K562 (cell line): ENCODE data around the gene IL17RB. TPM values are rescaled to one million over a fixed set of nuclear protein-coding genes. Genes with fewer than 3 reads are reported as not detected.

Source experiments
- ATAC-seq: fragments of 200-7000 bp; cut with Tn5 transposase; 3 replicates; pipeline ENCODE4 v1.9.1; 2020; ENCODE audit warnings: moderate library complexity
- BruUV-seq: library from RNA; stranded (reverse); fragments of 400-500 nt; replicated peaks from 2 replicates; lab custom pipeline; 2021; lab: Mats Ljungman, UMichigan
- CTCF ChIA-PET: fragments of 300-600 bp; formaldehyde crosslinking; extraction: SDS; loops from one replicate; lab custom pipeline; 2021; ENCODE audit warnings: low intra/inter-chr PET ratio; lab: Yijun Ruan, JAX
- POLR2A ChIA-PET: fragments of 300-600, 350-650 bp; sonication (Branson Sonifier 250); formaldehyde crosslinking; extraction: SDS; loops from one replicate; lab custom pipeline; 2021; ENCODE audit warnings: antibody characterized with exemption, inconsistent platforms; lab: Yijun Ruan, JAX
- DNase-seq, 4 experiments: peaks; one replicate each; pipeline versions ENCODE4 v3.0.0 to v3.0.0-alpha.2; 2011 to 2018; ENCODE audit warnings: low spot score in 3 of 4, mixed read lengths in 3 of 4; ENCODE audit errors: extremely low read depth in 1 of 4
- FAIRE-seq: peaks from 2 replicates; lab custom pipeline; 2011; peaks lifted over from hg19 to GRCh38; lab: Jason Lieb, UNC
- H2AFZ ChIP-seq: 2 replicates; pipeline ENCODE4 v1.6.0; 2011; ENCODE audit warnings: low read depth, low read length, control low read depth, inconsistent platforms
- H3K27ac ChIP-seq: fragments of 200-600 bp; 3 replicates; pipeline ENCODE4 v1.8.0; 2011; ENCODE audit warnings: low read depth, mild to moderate bottlenecking, control low read depth, inconsistent platforms, low read length, moderate library complexity, mixed read lengths; ENCODE audit errors: extremely low read depth
- H3K27me3 ChIP-seq, 2 experiments: fragments of 300-600 bp in 1 of 2; 2 replicates in 1 of 2; 3 replicates in 1 of 2; pipeline versions ENCODE4 v1.6.0 to v1.8.0; 2011; ENCODE audit warnings: inconsistent platforms in 2 of 2, low read length in 2 of 2, mild to moderate bottlenecking in 1 of 2, mixed read lengths in 1 of 2, moderate library complexity in 1 of 2; ENCODE audit not compliant: control insufficient read depth in 2 of 2, insufficient read depth in 2 of 2
- H3K36me3 ChIP-seq: fragments of 300-600 bp; 3 replicates; pipeline ENCODE4 v1.8.0; 2011; ENCODE audit warnings: mild to moderate bottlenecking, low read length, inconsistent platforms; ENCODE audit not compliant: control insufficient read depth, insufficient read depth
- H3K4me1 ChIP-seq, 2 experiments: fragments of 200-600 bp in 1 of 2; replicated peaks in 1 of 2; 2 replicates in 1 of 2; 3 replicates in 1 of 2; pipeline versions ENCODE4 v1.5.1 to v1.8.0; 2011; ENCODE audit warnings: inconsistent platforms in 2 of 2, low read length in 2 of 2, mild to moderate bottlenecking in 1 of 2, mixed read lengths in 1 of 2, moderate library complexity in 1 of 2; ENCODE audit not compliant: control insufficient read depth in 2 of 2, insufficient read depth in 2 of 2
- H3K4me2 ChIP-seq: 2 replicates; pipeline ENCODE4 v1.6.1; 2011; ENCODE audit warnings: low read length, control low read depth, inconsistent platforms, mixed read lengths; ENCODE audit not compliant: insufficient read depth
- H3K4me3 ChIP-seq: fragments of 200-600 bp; sonication (generic), shearing (Covaris generic); 2 replicates; pipeline ENCODE4 v1.5.1; 2016; ENCODE audit warnings: control low read depth, inconsistent platforms
- H3K79me2 ChIP-seq: fragments of 200-600 bp; 3 replicates; pipeline ENCODE4 v1.8.0; 2011; ENCODE audit warnings: low read length, inconsistent platforms; ENCODE audit not compliant: control insufficient read depth, insufficient read depth
- H3K9ac ChIP-seq, 2 experiments: 2 replicates each; pipeline versions ENCODE4 v1.6.0 to v1.6.1; 2011; ENCODE audit warnings: low read depth in 2 of 2, low read length in 2 of 2, control low read depth in 1 of 2, inconsistent platforms in 1 of 2, mild to moderate bottlenecking in 1 of 2, mixed read lengths in 1 of 2; ENCODE audit not compliant: insufficient read depth in 1 of 2
- H3K9me1 ChIP-seq: one replicate; pipeline ENCODE4 v1.6.0; 2011; ENCODE audit warnings: inconsistent platforms, mild to moderate bottlenecking, low read length, moderate library complexity; ENCODE audit not compliant: control insufficient read depth, insufficient read depth
- H3K9me3 ChIP-seq: replicated peaks from 2 replicates; pipeline ENCODE4 v1.5.1; 2011; ENCODE audit warnings: low read depth, low read length, inconsistent platforms; ENCODE audit not compliant: control insufficient read depth, insufficient read depth
- H4K20me1 ChIP-seq: replicated peaks from 2 replicates; pipeline ENCODE4 v1.6.1; 2011; ENCODE audit warnings: low read length, inconsistent platforms, mixed read lengths; ENCODE audit not compliant: control insufficient read depth, insufficient read depth
- FOXK2 ChIP-seq, 2 experiments: fragments of 450-650 bp; IDR thresholded peaks in 1 of 2; conservative IDR thresholded peaks in 1 of 2; 2 replicates each; pipeline ENCODE4 v1.6.1; 2016; ENCODE audit warnings: low read depth in 2 of 2, mild to moderate bottlenecking in 1 of 2
- GABPA ChIP-seq: fragments of 200-800 bp; sonication (Bioruptor generic); conservative IDR thresholded peaks from 2 replicates; pipeline ENCODE4 v1.6.1; 2016; ENCODE audit warnings: low read depth, missing genetic modification characterization, missing compliant biosample characterization
- MED1 ChIP-seq: sonication (generic); formaldehyde crosslinking; IDR thresholded peaks from 2 replicates; pipeline ENCODE4 v1.8.1; 2023; ENCODE audit warnings: missing genetic modification reagents, borderline replicate concordance
- MTA2 ChIP-seq: fragments of 450-650 bp; IDR thresholded peaks from 2 replicates; pipeline ENCODE4 v1.6.1; 2016; ENCODE audit warnings: low read depth
- PHF8 ChIP-seq: fragments of 200-600 bp; sonication (generic); IDR thresholded peaks from 2 replicates; pipeline ENCODE4 v1.6.1; 2012; ENCODE audit warnings: mixed run types, mild to moderate bottlenecking, inconsistent platforms, low read length, moderate library complexity, borderline replicate concordance
- RUNX1 ChIP-seq: sonication (generic); IDR thresholded peaks from 2 replicates; pipeline ENCODE4 v1.6.1; 2016; ENCODE audit warnings: antibody characterized with exemption, low read depth
- SRF ChIP-seq, 2 experiments: fragments of 250-450, 450-650 bp in 1 of 2; sonication (Bioruptor Pico) in 1 of 2; sonication (generic) in 1 of 2; formaldehyde crosslinking; IDR thresholded peaks; 2 replicates each; pipeline versions ENCODE4 v1.5.0 to v1.5.1; 2020 to 2022; ENCODE audit warnings: mild to moderate bottlenecking in 1 of 2, missing genetic modification reagents in 1 of 2
- ZNF3 ChIP-seq: fragments of 250-450 bp; sonication (Bioruptor Pico); IDR thresholded peaks from 2 replicates; pipeline ENCODE4 v1.5.0; 2021; ENCODE audit warnings: mild to moderate bottlenecking, moderate library complexity
- ZNF511 ChIP-seq: sonication (generic); formaldehyde crosslinking; IDR thresholded peaks from 2 replicates; pipeline ENCODE4 v1.8.0; 2022; ENCODE audit warnings: mild to moderate bottlenecking, missing genetic modification reagents
- WGBS: fragments of 100-300 bp; shearing (Covaris generic); methylation state at CpG from one replicate; pipeline ENCODE4 v1.1.6; 2016; ENCODE audit warnings: low coverage, mixed read lengths; ENCODE audit not compliant: insufficient coverage; ENCODE audit errors: missing lambda C conversion rate; 5-methylcytosine and 5-hydroxymethylcytosine counted together
- in situ Hi-C: fragments of 300-500 bp; cut with MboI; formaldehyde crosslinking; loops from 4 replicates; pipeline ENCODE4 v1.15.0; 2018; ENCODE audit warnings: inconsistent platforms, mixed read lengths
- intact Hi-C: fragments of 100-400 bp; cut with micrococcal nuclease; formaldehyde crosslinking; loops from 2 replicates; pipeline ENCODE4 v1.14.2; 2022
- polyA plus RNA-seq, 8 experiments: library from polyadenylated mRNA; depleted of rRNA in 4 of 8; stranded (reverse) in 5 of 8; unstranded in 3 of 8; fragments of >200 nt; fragmentation: Nextera tagmentation in 2 of 8; fragmentation: Illumina TruSeq in 1 of 8; extraction: Ambion mirVana in 2 of 8; extraction: Trizol in 1 of 8; gene quantifications; 2 replicates each; pipeline versions ENCODE4 v1.2.1 to v1.2.3, GENCODE V29; 2011 to 2014; ENCODE audit warnings: inconsistent platforms in 1 of 8, missing spikeins in 1 of 8
- total RNA-seq, 7 experiments: library from RNA; depleted of rRNA in 6 of 7; stranded (reverse); fragments of >200 nt in 6 of 7; fragmentation: Illumina TruSeq in 2 of 7; extraction: Trizol in 2 of 7; gene quantifications; 2 replicates each; pipeline versions ENCODE4 v1.2.1 to v1.2.3, GENCODE V29; 2011 to 2021; ENCODE audit warnings: low replicate concordance in 1 of 7
- TF ChIP-seq, protein P1 (sequence below): sonication (generic); formaldehyde crosslinking; IDR thresholded peaks from 2 replicates; pipeline ENCODE4 v1.8.1; 2023; ENCODE audit warnings: mild to moderate bottlenecking, missing genetic modification reagents

Gene IL17RB
- total and polyA plus RNA-seq, 9 of the 15 experiments (the other 6 are each of a cell fraction or from before 2014, with no cell fraction given): 1.1 to 4.1 (median 1.7) TPM

- no peak for TF ChIP-seq ZNF3 (CRISPR knock-in tag)
- TF ChIP-seq MED1 (CRISPR knock-in tag): no peak
- TF ChIP-seq FOXK2 (conservative IDR thresholded peaks at IDR 0.05 in 1 of 2, IDR thresholded peaks at IDR 0.05 in 1 of 2; ENCODE audit: low read depth in 2 of 2): no peak
- TF ChIP-seq MTA2: no peak
- TF ChIP-seq PHF8: no peak
- TF ChIP-seq SRF (CRISPR knock-in tag; IDR thresholded peaks at IDR 0.05): no peak
Measured at GRCh38 chr3:53829605-53830004, 16.8 kb upstream of the IL17RB start (continued).

GRCh38 chr3:53830944-53831343, 15.4 kb upstream of the IL17RB start:
- WGBS: 6% methylated on average over 3 of the region's 6 CpGs
- no peak overlapping the region for H3K4me3 ChIP-seq
- intact Hi-C loops (no loop called here), in situ Hi-C loops (no loop called here)
- no peaks in the 10 kb centered on the region for H3K9me1 ChIP-seq
- ATAC-seq (no peak), DNase-seq (no peak), FAIRE-seq (no peak)
- no peaks in the 10 kb centered on the region for H4K20me1 ChIP-seq
- H3K36me3 ChIP-seq: no peaks in the 10 kb centered on the region
- H2AFZ ChIP-seq: no peak overlapping the region
- no peaks in the 10 kb centered on the region for H3K27me3 ChIP-seq
- H3K79me2 ChIP-seq: no peaks in the 10 kb centered on the region
- ChIA-PET POLR2A (no interaction called here), CTCF (no interaction called here)
- no TSS peak for BruUV-seq
- H3K9ac ChIP-seq: no peak overlapping the region
- H3K4me1 ChIP-seq: no peaks in the 10 kb centered on the region
- H3K9me3 ChIP-seq: no peaks in the 10 kb centered on the region
- H3K4me2 ChIP-seq: no peak overlapping the region
- H3K27ac ChIP-seq: no peak overlapping the region
- TF ChIP-seq, protein P1, sequence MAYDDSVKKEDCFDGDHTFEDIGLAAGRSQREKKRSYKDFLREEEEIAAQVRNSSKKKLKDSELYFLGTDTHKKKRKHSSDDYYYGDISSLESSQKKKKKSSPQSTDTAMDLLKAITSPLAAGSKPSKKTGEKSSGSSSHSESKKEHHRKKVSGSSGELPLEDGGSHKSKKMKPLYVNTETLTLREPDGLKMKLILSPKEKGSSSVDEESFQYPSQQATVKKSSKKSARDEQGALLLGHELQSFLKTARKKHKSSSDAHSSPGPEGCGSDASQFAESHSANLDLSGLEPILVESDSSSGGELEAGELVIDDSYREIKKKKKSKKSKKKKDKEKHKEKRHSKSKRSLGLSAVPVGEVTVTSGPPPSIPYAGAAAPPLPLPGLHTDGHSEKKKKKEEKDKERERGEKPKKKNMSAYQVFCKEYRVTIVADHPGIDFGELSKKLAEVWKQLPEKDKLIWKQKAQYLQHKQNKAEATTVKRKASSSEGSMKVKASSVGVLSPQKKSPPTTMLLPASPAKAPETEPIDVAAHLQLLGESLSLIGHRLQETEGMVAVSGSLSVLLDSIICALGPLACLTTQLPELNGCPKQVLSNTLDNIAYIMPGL: no peak
- TF ChIP-seq GABPA (tag) (no peak), RUNX1 (no peak), ZNF511 (CRISPR knock-in tag) (no peak)
